Adrenal gland (tissue), 5 donors: ENCODE results near the gene NAT10.

Experiments used
- CTCF ChIP-seq, 6 experiments: fragments of 450-650 bp in 4 of 6; fragments of 200-600 bp in 2 of 6; sonication (generic) in 1 of 6; IDR thresholded peaks; 1 replicate in 5 of 6; 2 replicates in 1 of 6; pipeline versions ENCODE4 v1.5.1 to v1.8.0; 2016 to 2021; ENCODE audit warnings: antibody characterized with exemption in 6 of 6, mild to moderate bottlenecking in 2 of 6, moderate library complexity in 1 of 6
- POLR2A ChIP-seq, 2 donors: fragments of 450-650 bp; IDR thresholded peaks; one replicate each; pipeline ENCODE4 v1.6.1; 2017; ENCODE audit warnings: antibody characterized with exemption in 2 of 2, mild to moderate bottlenecking in 2 of 2, moderate library complexity in 1 of 2
- donor health status: DM: no; HTN: no; CAD: no.

GRCh38 chr11:34143048-34143447, 37.6 kb downstream of the NAT10 start:
- TF ChIP-seq CTCF (IDR thresholded peaks at IDR 0.05) (no peak), POLR2A (IDR thresholded peaks at IDR 0.05) (no peak)
